CD4-positive, alpha-beta T cell treated with Interleukin-21 for 1 hour (primary cell): ENCODE measurements around the gene ZNF212.

Experiments
- DNase-seq: peaks from one replicate; pipeline ENCODE4 v3.0.0-alpha.2; 2020

Gene ZNF212

DNA sequence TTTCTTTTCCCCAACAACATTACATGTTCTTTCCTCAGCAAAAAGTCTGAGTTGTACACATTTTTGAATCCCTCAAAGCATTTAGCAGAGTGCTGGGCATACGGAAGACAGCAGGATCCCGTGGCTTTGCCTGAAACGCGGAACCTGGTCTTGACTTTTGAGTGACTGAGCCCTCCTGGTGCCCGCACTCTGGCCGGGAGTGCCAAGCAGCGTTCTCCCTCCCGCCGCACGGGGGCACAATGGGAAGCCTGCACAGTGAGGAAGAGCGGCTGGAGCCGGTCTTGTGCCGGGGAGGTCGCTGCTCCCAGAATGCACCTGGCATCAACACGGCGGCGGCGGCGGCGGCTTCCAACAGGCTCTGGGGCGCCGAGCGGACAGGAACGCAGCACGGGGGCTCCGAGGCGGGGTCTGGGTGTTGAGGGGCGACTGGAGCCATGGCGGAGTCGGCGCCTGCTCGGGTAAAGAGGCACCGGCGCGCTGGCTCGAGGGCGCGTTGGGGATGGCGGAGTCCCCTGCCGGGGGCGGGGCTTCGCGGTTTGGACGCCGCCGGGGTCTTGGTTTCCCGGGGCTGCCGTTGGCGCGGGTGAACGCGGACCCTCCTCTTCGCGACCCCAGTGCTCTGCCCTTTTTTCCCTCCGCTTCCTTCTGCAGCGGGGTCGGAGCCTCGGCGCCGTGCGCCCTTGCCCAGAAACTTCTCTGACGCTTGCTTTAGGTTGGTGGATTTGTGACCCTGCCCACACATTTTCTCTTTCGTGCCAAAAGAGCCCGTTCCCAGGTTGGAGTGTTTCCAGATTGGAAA lies at the start of gene ZNF212:
Gene ZNF212 (plus strand): TSS at position 307 of the 799 bp plus-strand sequence. CDS start 128 bp downstream, at position 435.
- DNase-seq = peak; percentile 89

GRCh38 chr7:149191851-149192250 lies 47.6 kb upstream of the ZNF212 start:
- no peak for DNase-seq

- DNase-seq = no peak
Observed at GRCh38 chr7:149194799-149195179, 44.7 kb upstream of the ZNF212 start.

- peak; percentile 65 for DNase-seq
Observed at GRCh38 chr7:149195180-149196150, 44.0 kb upstream of the ZNF212 start, which contains the start of gene ZNF282. TSS of gene ZNF282 (plus strand) at chr7:149195546. CDS start at chr7:149195590, 44 bp downstream.

GRCh38 chr7:149196151-149196704 lies 43.2 kb upstream of the ZNF212 start:
- no peak for DNase-seq

DNA sequence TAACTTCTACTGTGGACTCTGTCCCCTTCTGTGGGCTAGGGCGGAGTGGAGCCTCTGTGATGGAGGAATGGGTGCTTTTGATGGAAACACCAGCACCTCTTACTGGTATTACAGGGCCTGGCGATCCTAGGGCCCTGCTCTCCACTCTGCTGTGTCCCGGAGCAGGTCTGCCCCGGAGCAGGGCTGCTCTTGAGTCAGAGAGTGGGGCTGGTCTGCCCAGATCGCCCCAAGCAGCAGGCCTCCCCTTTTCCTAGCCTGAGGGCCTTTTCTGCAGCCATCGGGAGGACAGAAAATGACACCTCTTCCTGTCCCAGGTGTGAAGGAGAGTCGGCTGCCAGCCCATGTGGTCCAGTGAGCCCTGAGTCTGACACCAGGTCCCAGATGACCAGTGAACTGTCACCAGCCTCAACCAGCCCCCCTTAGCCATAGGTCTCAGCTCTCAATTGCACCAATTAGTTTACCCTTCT lies 42.7 kb upstream of the ZNF212 start:
- DNase-seq = peak; percentile 1

- no peak for DNase-seq
Observed at GRCh38 chr7:149197675-149198074, 41.8 kb upstream of the ZNF212 start.

- DNase-seq = no peak
Observed at GRCh38 chr7:149198161-149198816, 41.2 kb upstream of the ZNF212 start.

DNA sequence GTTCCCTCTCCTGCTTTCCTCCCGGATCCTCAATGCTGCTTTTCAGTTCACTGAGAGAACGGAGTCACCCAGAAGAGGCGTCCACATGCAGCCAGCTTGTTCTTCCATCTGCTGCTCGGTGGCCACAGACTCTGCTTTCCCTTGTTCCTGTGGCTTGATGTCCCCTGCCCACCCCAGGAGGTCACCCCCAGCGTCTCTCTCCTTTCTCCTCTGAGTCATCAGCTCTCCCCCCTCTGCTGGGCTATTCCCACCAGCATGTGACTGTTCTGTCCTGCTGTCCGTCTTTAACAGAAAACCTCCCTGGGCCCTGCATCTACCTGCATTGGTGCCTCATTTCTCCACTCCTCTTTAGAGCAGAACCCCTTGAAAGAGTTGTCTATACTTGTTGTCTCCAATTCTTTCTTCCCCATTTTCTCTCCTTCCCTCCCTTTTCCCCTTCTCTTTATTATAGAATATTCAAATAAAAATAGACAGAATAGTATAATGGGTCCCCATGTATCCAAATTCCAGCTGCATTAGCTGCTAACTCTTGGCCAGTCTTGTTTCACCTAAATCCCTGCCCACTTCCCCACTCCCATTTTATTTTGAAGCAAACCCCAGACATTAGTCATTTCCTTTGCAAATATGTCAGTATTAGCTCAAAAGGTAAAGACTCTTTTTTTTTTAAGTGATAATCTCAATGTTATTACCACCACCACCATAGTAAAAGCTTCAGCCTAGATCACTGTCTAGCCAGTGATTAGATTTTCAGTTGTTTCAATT lies 40.0 kb upstream of the ZNF212 start:
- DNase-seq = no peak

DNA sequence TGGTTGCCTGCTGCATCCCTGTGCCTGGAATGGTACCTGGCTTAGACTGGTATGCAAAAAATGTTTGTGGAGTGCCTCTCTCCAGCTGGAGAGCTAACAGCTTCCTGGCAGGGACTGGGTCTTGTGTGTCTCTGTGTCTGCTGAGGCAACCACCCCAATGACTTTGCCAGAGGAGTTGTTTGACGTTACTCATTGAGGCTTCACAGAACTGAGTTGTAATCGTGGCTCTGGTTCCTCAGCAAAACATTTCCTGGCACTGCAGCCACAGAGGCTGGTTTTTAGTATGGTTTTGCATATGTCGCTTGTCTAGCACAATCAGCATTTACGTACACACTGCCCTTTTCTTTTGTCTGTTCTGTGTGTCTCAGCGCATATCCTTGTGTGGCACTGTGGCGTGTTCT lies 36.6 kb upstream of the ZNF212 start:
- DNase-seq = no peak

- no peak for DNase-seq
Observed at GRCh38 chr7:149205690-149206381, 33.6 kb upstream of the ZNF212 start.

DNA sequence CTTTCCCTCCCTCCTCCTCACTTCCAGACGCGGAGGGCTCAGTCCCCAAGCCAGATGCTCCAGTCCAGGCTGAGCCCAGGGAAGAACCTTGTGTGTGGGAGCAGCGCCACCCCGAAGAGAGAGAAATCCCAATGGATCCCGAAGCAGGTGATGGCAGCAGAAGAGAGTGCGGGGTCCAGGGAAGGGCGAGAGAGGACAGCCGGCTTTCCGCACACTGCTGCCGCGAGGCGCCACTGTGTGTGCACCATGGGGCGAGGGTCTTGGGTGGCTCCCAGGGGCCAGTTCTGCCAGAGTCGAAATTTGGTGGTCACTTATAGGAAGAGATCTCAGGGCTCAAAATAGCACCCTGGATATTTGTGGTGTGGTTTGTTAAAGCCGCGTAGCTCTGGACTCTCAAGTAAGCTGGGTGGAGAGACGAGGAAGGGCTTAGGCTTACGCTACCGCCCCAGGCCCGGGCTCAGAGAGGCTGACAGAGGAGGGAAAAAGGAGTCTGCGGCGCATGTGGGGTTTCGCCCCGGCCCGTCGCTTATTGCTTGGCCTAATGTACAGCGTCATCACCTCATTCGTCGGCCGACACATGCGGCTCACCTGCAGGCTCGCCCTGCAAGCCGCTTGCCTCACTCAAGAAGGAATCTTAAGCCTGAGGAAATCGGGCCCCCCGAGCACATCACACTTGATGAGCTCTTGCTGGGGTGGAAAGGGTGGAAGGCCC lies 32.0 kb upstream of the ZNF212 start:
- DNase-seq = no peak

DNA sequence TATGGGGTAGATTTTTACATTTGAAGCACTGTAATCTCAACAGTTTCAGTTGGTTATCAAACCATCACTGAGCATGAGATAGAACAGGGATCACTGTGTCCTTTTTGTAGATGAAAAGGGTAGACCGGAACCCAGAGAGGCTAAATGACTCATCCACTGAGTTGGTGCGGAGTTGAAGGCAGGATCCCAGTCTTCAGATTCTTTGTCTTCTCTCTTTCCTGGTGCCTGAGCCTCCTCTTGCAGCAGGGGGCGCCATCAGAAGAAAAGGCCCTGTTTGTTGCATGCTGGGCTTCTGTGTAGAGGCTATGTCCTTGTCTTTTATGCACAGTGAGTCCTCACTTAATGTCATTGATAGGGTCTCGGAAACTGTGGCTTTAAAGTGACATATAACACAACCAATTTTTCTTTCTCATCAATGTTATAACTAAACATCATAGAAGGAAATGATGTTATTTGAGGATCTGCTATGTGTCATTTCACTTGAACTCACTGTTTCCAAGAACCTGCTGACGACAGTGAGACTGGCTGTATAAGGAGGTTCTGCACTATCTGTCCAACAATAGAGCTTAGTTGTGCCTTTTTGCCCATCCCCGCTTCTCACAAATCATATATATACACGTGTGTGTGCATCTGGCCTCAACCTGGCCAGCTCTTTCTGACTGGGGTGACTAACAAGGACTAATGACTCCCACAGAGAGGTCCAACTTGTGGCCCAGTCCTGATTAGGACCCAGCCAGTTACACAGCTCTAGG lies 29.8 kb upstream of the ZNF212 start:
- peak; percentile 63 for DNase-seq

DNA sequence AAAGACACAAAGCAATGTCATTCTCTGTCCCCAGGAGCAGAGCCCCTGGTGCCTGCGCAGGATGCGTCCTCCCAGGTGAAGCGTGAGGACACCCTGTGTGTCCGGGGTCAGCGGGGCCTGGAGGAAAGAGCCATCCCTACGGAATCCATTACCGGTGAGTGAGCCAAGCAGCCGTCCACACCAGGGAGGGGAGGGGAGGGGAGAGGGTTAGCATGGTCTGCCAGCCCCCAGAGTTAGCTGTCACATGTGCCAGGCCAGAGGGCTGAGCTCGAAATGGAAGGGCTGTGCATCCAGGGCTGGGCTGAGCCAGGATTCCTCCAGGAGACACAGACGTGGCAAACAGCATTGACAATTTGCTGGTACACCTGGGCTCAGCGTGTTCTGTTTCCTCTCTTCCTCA lies 28.9 kb upstream of the ZNF212 start:
- no peak for DNase-seq

- DNase-seq = no peak
Observed at GRCh38 chr7:149214020-149214720, 25.3 kb upstream of the ZNF212 start.

DNA sequence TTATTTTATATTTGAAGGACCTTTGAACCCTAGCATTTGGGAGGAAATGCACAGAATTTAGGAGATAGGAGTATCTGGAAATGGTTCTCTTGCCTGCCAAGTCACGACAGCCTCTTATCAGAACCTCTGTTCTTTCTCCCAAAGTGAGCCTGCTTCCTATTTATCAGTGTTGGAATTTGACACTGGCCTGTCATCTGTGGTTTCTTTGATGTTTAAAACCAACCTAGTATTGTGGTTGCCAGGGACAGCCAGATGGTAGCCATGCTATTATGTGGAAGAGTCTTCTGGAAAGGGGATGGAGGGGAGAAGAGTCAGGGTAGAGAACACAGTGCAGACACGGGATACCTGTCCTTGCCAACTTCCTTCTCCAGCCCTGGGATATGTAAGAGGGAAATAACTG lies 23.0 kb upstream of the ZNF212 start:
- DNase-seq = no peak

DNA sequence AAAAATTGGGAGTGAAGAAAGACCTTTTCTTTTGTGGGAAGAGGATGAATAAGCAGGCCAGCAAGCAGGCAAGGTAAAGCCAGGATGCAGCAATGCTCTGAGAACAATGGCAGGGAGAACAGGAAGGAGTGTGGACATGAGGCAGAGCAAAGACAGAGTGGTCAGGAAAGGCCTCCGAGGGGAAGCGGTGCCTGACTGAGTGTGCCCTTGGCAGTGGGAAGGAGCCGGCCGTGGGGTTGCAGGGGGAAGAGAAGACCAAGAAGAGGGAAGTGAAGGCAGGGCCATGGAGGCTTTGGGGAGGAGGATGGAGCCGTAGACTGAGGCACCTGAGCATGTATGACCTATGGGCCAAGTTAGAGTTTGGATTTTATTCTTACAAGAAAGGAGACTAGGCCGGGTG lies 21.9 kb upstream of the ZNF212 start:
- DNase-seq = no peak

- no peak for DNase-seq
Observed at GRCh38 chr7:149218469-149219420, 20.7 kb upstream of the ZNF212 start.
